ENCODE results near the gene IL1RAPL1. TPM values are rescaled to one million over a fixed set of nuclear protein-coding genes. Genes with fewer than 3 reads are reported as not detected.

Gene IL1RAPL1
- total RNA-seq, 2 experiments from 2014 or later: not detected

DNA sequence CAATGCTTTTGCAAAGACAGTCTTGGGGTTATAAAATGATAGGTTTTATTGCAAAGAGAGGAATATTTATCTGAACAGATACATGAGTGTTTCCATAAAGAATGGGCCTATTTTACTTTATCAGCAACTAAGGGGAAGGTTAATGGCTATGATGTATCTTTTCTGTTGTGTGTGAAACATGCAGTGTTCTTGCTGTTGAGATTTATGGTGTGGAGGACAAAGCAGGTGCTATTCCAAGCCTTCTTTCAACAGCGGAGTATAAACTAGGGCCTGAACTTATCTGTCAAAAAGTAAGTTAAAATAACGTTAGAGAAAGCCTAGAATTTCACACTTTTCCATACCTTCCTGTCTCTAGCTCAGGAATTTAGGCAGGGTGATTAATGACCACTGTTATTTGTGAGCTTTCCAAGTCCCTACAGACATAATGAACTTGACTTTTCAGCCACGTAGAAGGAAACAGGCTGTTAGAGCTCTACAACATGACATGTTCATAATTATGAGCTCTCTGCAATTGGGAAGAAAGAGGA lies 411.4 kb downstream of the IL1RAPL1 start:
- TF ChIP-seq CTCF (IDR thresholded peaks at IDR 0.05): no peak
- Mint-ChIP-seq H3K36me3 (ENCODE audit: low read depth) (no peaks in the 10 kb centered on the region), H3K27me3 (no peaks in the 10 kb centered on the region), H3K4me1 (ENCODE audit: low read depth) (no peaks in the 10 kb centered on the region), H3K4me3 (no peak overlapping the region), H3K27ac (no peak overlapping the region), H3K9me3 (peaks cover 2% of the 10 kb centered on the region)
- no peak for DNase-seq
- ChIA-PET CTCF (no interaction called here), POLR2A (no interaction called here)
- intact Hi-C loops (cut with micrococcal nuclease): no loop called here
- ATAC-seq: no peak

GRCh38 chrX:29012867-29013266 lies 425.6 kb downstream of the IL1RAPL1 start:
- ChIA-PET CTCF (no interaction called here), POLR2A (no interaction called here)
- Mint-ChIP-seq H3K27ac (no peak overlapping the region), H3K27me3 (no peaks in the 10 kb centered on the region), H3K36me3 (ENCODE audit: low read depth) (no peaks in the 10 kb centered on the region), H3K4me3 (no peak overlapping the region), H3K9me3 (no peaks in the 10 kb centered on the region), H3K4me1 (ENCODE audit: low read depth) (no peaks in the 10 kb centered on the region)
- intact Hi-C loops (cut with micrococcal nuclease): no loop called here
- DNase-seq: no peak
- TF ChIP-seq CTCF (IDR thresholded peaks at IDR 0.05): no peak
- ATAC-seq: no peak

DNA sequence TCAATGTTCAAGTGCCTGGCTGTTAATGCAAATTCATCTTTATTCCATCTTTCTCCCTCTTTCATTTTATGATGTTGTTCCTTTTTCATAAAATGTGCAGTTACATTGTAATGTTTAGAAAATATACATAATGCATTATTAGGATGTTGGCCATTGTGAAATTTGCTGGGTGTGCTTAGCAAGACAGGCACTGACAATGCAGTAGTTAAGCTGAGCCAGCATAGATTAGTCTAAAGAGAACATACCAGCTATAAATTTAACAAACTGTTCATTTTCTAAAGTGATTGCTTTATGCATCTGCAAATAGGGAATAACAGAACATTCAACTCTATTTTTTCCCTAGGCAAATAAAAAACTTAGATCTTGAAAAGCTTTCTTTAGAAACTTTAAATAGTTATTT lies 436.0 kb downstream of the IL1RAPL1 start:
- intact Hi-C loops (cut with micrococcal nuclease): no loop called here
- ChIA-PET CTCF (no interaction called here), POLR2A (no interaction called here)
- no peak for TF ChIP-seq CTCF (IDR thresholded peaks at IDR 0.05)
- no peak overlapping the region for H3K4me3 Mint-ChIP-seq
- H3K27ac Mint-ChIP-seq: no peak overlapping the region
- H3K27me3 Mint-ChIP-seq: no peaks in the 10 kb centered on the region
- H3K9me3 Mint-ChIP-seq: no peaks in the 10 kb centered on the region
- ATAC-seq (no peak), DNase-seq (no peak)
- H3K36me3 Mint-ChIP-seq (ENCODE audit: low read depth): no peaks in the 10 kb centered on the region
- no peaks in the 10 kb centered on the region for H3K4me1 Mint-ChIP-seq (ENCODE audit: low read depth)

DNA sequence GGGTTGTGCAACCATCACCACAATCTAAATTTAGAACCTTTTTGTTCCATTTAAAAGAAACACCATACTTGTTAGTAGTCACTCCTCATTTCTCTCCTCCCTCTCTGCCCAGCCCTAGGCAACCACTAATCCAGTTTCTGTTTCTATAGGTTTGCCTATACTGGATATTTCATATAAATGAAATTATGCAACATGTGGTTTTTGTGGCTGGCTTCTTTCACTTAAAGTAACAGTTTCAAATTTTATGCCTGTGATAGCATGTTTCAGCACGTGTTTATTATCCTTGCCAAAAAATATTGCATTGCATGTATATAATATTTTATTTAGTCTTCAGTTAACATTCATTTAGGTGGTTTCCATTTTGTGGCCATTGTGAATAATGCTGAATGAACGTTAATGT lies 437.6 kb downstream of the IL1RAPL1 start:
- Mint-ChIP-seq H3K4me1 (ENCODE audit: low read depth) (no peaks in the 10 kb centered on the region), H3K27ac (no peak overlapping the region), H3K36me3 (ENCODE audit: low read depth) (no peaks in the 10 kb centered on the region), H3K9me3 (no peaks in the 10 kb centered on the region), H3K27me3 (no peaks in the 10 kb centered on the region), H3K4me3 (no peak overlapping the region)
- DNase-seq (no peak), ATAC-seq (no peak)
- CTCF ChIA-PET: no interaction called here
- POLR2A ChIA-PET: no interaction called here
- intact Hi-C loops (cut with micrococcal nuclease): no loop called here
- no peak for TF ChIP-seq CTCF (IDR thresholded peaks at IDR 0.05)

GRCh38 chrX:29039501-29039900 lies 452.3 kb downstream of the IL1RAPL1 start:
- CTCF ChIA-PET: no interaction called here
- Mint-ChIP-seq H3K27me3 (no peaks in the 10 kb centered on the region), H3K9me3 (no peaks in the 10 kb centered on the region), H3K4me1 (ENCODE audit: low read depth) (no peaks in the 10 kb centered on the region), H3K27ac (no peak overlapping the region), H3K36me3 (ENCODE audit: low read depth) (no peaks in the 10 kb centered on the region), H3K4me3 (no peak overlapping the region)
- no peak for TF ChIP-seq CTCF (IDR thresholded peaks at IDR 0.05)
- POLR2A ChIA-PET: no interaction called here
- DNase-seq: no peak
- no peak for ATAC-seq
- intact Hi-C loops (cut with micrococcal nuclease): no loop called here

Measured in activated CD8-positive, alpha-beta T cell treated with anti-CD3 and anti-CD28 coated beads for 36 hours (primary cell).